ENCODE measurements around the gene SUGP2.

Gene SUGP2

DNA sequence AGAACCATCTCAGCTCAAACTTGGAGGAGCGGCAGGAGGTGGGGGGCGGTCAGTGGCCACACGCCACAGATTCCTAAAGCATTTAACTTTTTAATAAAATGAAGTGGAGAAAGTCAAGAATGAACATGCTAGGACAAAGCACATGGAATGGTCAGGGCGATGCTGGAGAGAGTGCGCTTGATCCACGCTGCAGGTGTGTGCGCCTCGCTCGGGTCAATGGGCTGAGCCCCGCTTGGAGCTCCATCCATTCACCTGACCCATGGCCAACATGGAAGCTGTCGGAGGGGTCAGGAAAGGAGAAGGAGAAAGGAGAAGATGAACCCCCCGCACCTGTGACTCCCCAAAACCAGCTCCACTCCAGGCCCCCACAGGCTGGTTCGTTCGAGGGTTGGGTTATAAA lies 41.8 kb downstream of the SUGP2 start:
- no peak overlapping the region for H3K4me3 ChIP-seq
- DNase-seq (ENCODE audit: low spot score) = no peak
- TF ChIP-seq, protein P1, sequence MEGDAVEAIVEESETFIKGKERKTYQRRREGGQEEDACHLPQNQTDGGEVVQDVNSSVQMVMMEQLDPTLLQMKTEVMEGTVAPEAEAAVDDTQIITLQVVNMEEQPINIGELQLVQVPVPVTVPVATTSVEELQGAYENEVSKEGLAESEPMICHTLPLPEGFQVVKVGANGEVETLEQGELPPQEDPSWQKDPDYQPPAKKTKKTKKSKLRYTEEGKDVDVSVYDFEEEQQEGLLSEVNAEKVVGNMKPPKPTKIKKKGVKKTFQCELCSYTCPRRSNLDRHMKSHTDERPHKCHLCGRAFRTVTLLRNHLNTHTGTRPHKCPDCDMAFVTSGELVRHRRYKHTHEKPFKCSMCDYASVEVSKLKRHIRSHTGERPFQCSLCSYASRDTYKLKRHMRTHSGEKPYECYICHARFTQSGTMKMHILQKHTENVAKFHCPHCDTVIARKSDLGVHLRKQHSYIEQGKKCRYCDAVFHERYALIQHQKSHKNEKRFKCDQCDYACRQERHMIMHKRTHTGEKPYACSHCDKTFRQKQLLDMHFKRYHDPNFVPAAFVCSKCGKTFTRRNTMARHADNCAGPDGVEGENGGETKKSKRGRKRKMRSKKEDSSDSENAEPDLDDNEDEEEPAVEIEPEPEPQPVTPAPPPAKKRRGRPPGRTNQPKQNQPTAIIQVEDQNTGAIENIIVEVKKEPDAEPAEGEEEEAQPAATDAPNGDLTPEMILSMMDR (IDR thresholded peaks at IDR 0.05) = no peak
- no peak overlapping the region for H3K27ac ChIP-seq

DNA sequence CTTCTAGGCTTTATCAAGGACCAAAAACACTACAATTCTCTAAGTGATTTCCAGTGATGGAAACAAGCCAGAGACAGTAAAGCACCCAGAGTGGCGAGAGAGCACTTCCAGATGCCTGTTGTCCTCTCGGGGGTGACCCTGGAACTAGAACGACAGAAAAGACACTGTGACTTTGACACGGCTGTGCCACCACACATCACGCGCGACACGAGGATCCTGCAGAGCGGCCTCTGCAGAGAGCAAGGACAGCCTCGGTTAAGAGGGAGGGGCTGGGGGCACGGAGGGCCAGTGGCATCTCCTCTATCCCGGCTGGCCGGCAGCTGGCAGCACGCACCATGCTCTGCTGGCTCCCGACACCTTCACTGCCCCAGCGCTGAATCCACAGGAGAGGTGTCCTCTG lies 42.3 kb downstream of the SUGP2 start:
- TF ChIP-seq, protein P1 (IDR thresholded peaks at IDR 0.05) = no peak
- Histone ChIP-seq H3K4me3 (no peak overlapping the region), H3K27ac (no peak overlapping the region)
- DNase-seq (ENCODE audit: low spot score) = no peak

DNA sequence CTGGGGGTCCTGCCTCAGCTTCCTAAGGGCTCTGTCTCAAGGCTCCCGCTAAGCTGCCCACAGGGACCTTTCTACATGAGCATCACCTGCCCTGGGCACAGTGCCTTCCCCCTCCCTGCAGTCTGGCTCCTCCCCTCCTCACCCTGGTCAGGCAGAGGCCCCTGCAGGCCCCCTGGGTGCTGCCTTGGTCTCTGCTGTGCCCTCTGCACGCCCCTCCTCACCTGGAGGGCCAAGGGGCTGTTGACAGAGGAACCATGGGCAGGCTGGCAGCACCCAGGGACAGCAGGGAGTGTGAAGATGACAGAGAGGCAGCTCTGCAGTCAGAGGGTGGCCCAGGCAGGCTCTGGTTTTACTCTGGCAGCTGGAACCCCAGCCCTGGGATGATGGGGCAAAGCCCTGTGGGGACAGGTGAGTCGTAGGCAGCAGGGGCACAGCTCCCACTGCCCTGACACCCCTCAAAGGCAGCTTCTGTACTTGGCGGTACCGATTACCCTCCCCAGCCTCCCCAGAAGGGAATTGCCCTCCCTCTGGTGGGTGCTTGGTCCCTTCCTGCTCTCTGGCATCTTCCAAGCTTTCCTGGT lies 43.1 kb downstream of the SUGP2 start:
- Histone ChIP-seq H3K27ac (no peak overlapping the region), H3K4me3 (no peak overlapping the region)
- DNase-seq (ENCODE audit: low spot score) = no peak
- TF ChIP-seq, protein P1 (IDR thresholded peaks at IDR 0.05) = no peak

DNA sequence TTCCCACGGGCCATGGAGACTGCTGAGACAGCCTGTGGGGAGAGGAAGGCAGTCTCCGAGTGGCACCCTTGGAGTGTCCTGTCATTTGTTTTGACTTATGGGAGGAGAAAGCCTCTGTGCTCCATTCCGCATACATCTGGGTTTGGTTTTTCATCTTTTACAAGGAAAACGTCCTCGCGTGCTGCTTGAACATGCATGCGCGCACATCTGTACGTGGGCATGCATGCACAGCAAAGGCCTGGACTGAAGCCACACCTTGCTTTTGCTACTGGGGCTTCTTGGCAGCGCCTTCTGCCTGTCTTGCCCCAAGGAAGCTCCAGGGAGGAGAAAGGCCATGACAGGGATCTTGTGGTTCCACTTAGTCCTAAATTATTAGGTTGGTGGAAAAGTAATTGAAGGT lies 44.0 kb downstream of the SUGP2 start:
- H3K4me3 ChIP-seq = no peak overlapping the region
- TF ChIP-seq, protein P1 (IDR thresholded peaks at IDR 0.05) = no peak

DNA sequence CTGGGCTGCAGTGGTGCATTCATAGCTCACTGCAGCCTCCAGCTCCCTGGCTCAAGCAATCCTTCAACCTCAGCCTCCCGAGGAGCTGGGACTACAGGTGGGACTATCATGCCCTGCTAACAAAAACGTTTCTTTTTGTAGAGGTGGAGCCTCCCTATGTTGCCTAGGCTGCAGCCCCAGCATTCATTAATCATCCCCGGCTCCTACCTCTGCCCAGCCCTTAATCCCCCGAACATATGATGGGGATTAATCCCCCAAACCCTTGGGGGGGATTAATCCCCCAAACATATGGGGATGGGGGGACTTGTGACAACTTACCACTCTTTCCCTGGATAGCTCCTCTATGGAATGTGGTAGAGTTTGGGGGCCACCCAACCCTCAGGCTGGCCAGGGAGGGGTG lies 45.9 kb downstream of the SUGP2 start:
- H3K4me3 ChIP-seq = no peak overlapping the region
- TF ChIP-seq, protein P1 (IDR thresholded peaks at IDR 0.05) = no peak
- no peak for DNase-seq (ENCODE audit: low spot score)
- H3K27ac ChIP-seq = no peak overlapping the region

More for the DNA sequence above, 44.0 kb downstream of the SUGP2 start:
- DNase-seq (ENCODE audit: low spot score) = no peak
- no peak overlapping the region for H3K27ac ChIP-seq

DNA sequence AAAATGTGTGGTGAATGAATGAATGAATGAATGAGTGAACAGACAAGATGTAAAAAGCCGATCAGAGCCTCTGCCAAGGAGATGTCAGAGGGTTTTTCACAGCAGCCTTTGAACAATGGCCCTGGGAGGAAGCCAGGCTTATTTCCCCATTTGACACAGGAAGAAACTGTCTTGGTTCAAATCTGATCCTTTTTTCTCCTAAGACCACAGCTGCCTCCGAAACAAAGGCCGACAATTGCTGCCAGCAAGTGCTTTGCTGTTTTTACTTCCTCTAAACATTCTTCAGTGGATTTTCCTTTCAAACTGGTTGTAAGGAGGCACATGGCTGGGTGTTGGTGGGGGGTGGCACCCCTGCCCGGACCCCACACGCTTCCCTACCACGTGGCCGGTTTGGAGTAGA lies 48.1 kb downstream of the SUGP2 start:
- DNase-seq (ENCODE audit: low spot score) = no peak
- Histone ChIP-seq H3K4me3 (no peak overlapping the region), H3K27ac (peak overlapping the region in 1 of 2 donors; percentile 70)
- TF ChIP-seq, protein P1 (IDR thresholded peaks at IDR 0.05) = no peak

DNA sequence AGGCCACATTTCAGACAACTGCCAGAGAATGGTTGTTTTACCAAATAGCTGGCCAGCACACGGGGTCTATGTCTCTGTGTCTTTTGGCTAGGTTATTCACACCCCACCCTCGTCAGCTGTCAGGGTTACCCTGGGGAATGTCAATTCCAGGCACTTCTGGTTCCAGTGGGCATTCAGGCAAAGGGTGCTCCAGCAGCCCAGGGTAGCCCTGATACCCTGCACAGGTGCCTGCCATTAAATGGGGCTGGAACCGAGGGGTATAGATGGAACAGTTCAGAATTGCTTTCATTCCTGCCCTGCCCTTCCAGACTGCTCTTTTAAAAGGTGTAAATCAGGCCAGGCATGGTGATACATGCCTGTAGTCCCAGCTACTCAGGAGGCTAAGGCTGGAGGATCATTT lies 49.1 kb downstream of the SUGP2 start:
- TF ChIP-seq, protein P1 (IDR thresholded peaks at IDR 0.05) = no peak
- no peak for DNase-seq (ENCODE audit: low spot score)
- no peak overlapping the region for H3K4me3 ChIP-seq
- no peak overlapping the region for H3K27ac ChIP-seq

Measured in coronary artery (tissue), 2 donors.